Breast epithelium (tissue), 4 donors: Measurements from ENCODE around the gene GGTA1. TPM values are rescaled to one million over a fixed set of nuclear protein-coding genes. Genes with fewer than 3 reads are reported as not detected.
"Not testable (repeated sequence)": the region's sequence is repeated elsewhere in the genome, so short reads cannot be mapped to it uniquely, and the experiment has no call there.

Source experiments
- DNase-seq, 2 donors: peaks; one replicate each; pipeline ENCODE4 v3.0.0-alpha.2; 2019; ENCODE audit warnings: low spot score in 2 of 2
- H3K27ac ChIP-seq, 2 donors: fragments of 200-600 bp; sonication (generic) in 1 of 2; one replicate each; pipeline ENCODE4 v1.5.1; 2016 to 2019; ENCODE audit warnings: mild to moderate bottlenecking in 1 of 2
- H3K27me3 ChIP-seq, 2 donors: fragments of 200-600 bp; sonication (generic) in 1 of 2; one replicate each; pipeline versions ENCODE4 v1.5.1 to v1.6.0; 2017 to 2019; ENCODE audit warnings: control low read depth in 1 of 2, mild to moderate bottlenecking in 1 of 2
- H3K36me3 ChIP-seq: fragments of 200-600 bp; one replicate; pipeline ENCODE4 v1.5.1; 2019
- H3K4me1 ChIP-seq, 2 donors: fragments of 200-600 bp; sonication (generic); one replicate each; pipeline ENCODE4 v1.5.1; 2016 to 2019; ENCODE audit warnings: control low read depth in 1 of 2
- H3K4me3 ChIP-seq, 3 donors: fragments of 200-600 bp; sonication (generic); 1 replicate in 2 of 3; 2 replicates in 1 of 3; pipeline ENCODE4 v1.5.1; 2016 to 2019; ENCODE audit warnings: mild to moderate bottlenecking in 3 of 3, moderate library complexity in 2 of 3
- H3K9me3 ChIP-seq, 2 donors: fragments of 200-600 bp; sonication (generic) in 1 of 2; one replicate each; pipeline ENCODE4 v1.5.1; 2016 to 2019; ENCODE audit warnings: control low read depth in 1 of 2
- CTCF ChIP-seq, 3 donors: fragments of 450-650 bp; IDR thresholded peaks; one replicate each; pipeline ENCODE4 v1.5.1; 2016 to 2017; ENCODE audit warnings: antibody characterized with exemption in 3 of 3, mild to moderate bottlenecking in 3 of 3, moderate library complexity in 3 of 3
- POLR2A ChIP-seq: fragments of 450-650 bp; IDR thresholded peaks from one replicate; pipeline ENCODE4 v1.6.1; 2016; ENCODE audit warnings: antibody characterized with exemption, mild to moderate bottlenecking, moderate library complexity
- POLR2AphosphoS5 ChIP-seq, 3 donors: sonication (generic); formaldehyde crosslinking; IDR thresholded peaks; one replicate each; pipeline ENCODE4 v1.6.1; 2017; ENCODE audit warnings: antibody characterized with exemption in 3 of 3
- intact Hi-C: fragments of 100-400 bp; cut with DNase I; formaldehyde crosslinking; loops from one replicate; pipeline ENCODE4 v1.15.1; 2023; ENCODE audit warnings: low total_unique reads
- total RNA-seq, 3 donors: library from RNA; depleted of rRNA; stranded (reverse); fragments of >200 nt; gene quantifications; one replicate each; pipeline ENCODE4 v1.1.0, GENCODE V29; 2016

The GGTA1 gene
- total RNA-seq, 3 donors from 2014 or later = 6.2 to 29.6 (median 11.4) TPM

GRCh38 chr9:121439711-121440664, 59.7 kb downstream of the GGTA1 start:
- no peaks in the 10 kb centered on the region for H3K4me1 ChIP-seq
- no peak for DNase-seq
- no peaks in the 10 kb centered on the region for H3K27me3 ChIP-seq
- TF ChIP-seq POLR2AphosphoS5 (IDR thresholded peaks at IDR 0.05) = no peak
- TF ChIP-seq POLR2A = no peak
- TF ChIP-seq CTCF (IDR thresholded peaks at IDR 0.05) = no peak
- H3K4me3 ChIP-seq = no peak overlapping the region
- intact Hi-C loops = loop anchor here (10.0 kb wide), 1 partner anchor 1975 kb away; no protein-coding TSS in a partner anchor
- H3K27ac ChIP-seq = no peak overlapping the region
- H3K9me3 ChIP-seq = no peaks in the 10 kb centered on the region
- no peaks in the 10 kb centered on the region for H3K36me3 ChIP-seq

- intact Hi-C loops = no loop called here
These were observed 60.6 kb downstream of the GGTA1 start for GRCh38 chr9:121439016-121439415.

GRCh38 chr9:121437891-121438290, 61.8 kb downstream of the GGTA1 start:
- Histone ChIP-seq H3K36me3 (no peaks in the 10 kb centered on the region), H3K27ac (no peak overlapping the region), H3K27me3 (no peaks in the 10 kb centered on the region), H3K4me3 (no peak overlapping the region), H3K4me1 (no peaks in the 10 kb centered on the region), H3K9me3 (no peaks in the 10 kb centered on the region)
- DNase-seq = no peak
- TF ChIP-seq POLR2A = no peak
- no peak for TF ChIP-seq CTCF (IDR thresholded peaks at IDR 0.05)
- TF ChIP-seq POLR2AphosphoS5 (IDR thresholded peaks at IDR 0.05) = no peak
- intact Hi-C loops = no loop called here

More at GRCh38 chr9:121439016-121439415, 60.6 kb downstream of the GGTA1 start:
- no peaks in the 10 kb centered on the region for H3K36me3 ChIP-seq
- TF ChIP-seq CTCF (IDR thresholded peaks at IDR 0.05) = no peak
- TF ChIP-seq POLR2AphosphoS5 (IDR thresholded peaks at IDR 0.05) = no peak
- TF ChIP-seq POLR2A = no peak
- no peak for DNase-seq
- H3K4me1 ChIP-seq = no peaks in the 10 kb centered on the region
- no peaks in the 10 kb centered on the region for H3K9me3 ChIP-seq
- H3K27ac ChIP-seq = no peak overlapping the region
- no peaks in the 10 kb centered on the region for H3K27me3 ChIP-seq
- H3K4me3 ChIP-seq = no peak overlapping the region

GRCh38 chr9:121437046-121437445, 62.6 kb downstream of the GGTA1 start:
- H3K27ac ChIP-seq, H3K27me3 ChIP-seq, DNase-seq, H3K4me1 ChIP-seq, intact Hi-C loops, H3K9me3 ChIP-seq, H3K4me3 ChIP-seq, H3K36me3 ChIP-seq: not testable (repeated sequence)

GRCh38 chr9:121434969-121435368, 64.7 kb downstream of the GGTA1 start:
- intact Hi-C loops = no loop called here
- no peaks in the 10 kb centered on the region for H3K27me3 ChIP-seq
- no peaks in the 10 kb centered on the region for H3K9me3 ChIP-seq
- DNase-seq = no peak
- H3K4me1 ChIP-seq = no peaks in the 10 kb centered on the region
- H3K27ac ChIP-seq = no peak overlapping the region
- TF ChIP-seq CTCF (IDR thresholded peaks at IDR 0.05) (no peak), POLR2A (no peak), POLR2AphosphoS5 (IDR thresholded peaks at IDR 0.05) (no peak)
- no peaks in the 10 kb centered on the region for H3K36me3 ChIP-seq
- no peak overlapping the region for H3K4me3 ChIP-seq
